GM18858 (cell line): Measurements from ENCODE around the gene WFDC1.

Source experiments
- ATAC-seq: cut with Tn5 transposase; IDR thresholded peaks from one replicate; pipeline ENCODE4 v1.9.1; 2021; ENCODE audit not compliant: unreplicated experiment

Gene WFDC1

DNA sequence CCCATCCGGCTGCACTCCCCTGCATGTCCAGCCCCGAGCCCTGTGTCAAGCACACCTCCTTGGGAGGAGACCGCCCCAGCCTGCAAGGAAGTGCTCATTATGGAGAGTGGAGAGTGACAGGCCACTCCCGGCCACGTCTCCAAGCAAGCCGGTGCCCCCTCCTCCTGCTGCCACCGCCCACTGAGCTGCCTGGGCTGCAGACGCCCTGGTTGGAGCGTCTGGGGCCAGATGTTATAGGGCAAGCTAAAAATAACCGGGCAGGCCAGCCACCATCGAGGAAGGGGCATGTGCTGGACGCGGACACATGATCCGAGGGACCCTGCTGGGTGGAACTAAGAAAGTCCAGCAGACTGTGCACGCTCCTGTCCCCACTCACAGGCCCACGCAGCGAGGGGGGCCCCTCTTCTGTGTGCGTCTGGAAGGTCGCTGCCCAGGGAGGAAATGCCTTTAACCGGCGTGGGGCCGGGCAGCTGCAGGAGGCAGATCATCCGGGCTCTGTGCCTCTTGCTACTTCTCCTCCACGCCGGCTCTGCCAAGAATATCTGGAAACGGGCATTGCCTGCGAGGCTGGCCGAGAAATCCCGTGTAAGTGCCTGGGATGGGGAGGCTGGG lies at the start of gene WFDC1:
Gene WFDC1, plus strand, starts transcription at position 348 of the 612 bp plus-strand sequence. Its CDS starts 94 bp downstream, at position 442.
- ATAC-seq, result no peak

DNA sequence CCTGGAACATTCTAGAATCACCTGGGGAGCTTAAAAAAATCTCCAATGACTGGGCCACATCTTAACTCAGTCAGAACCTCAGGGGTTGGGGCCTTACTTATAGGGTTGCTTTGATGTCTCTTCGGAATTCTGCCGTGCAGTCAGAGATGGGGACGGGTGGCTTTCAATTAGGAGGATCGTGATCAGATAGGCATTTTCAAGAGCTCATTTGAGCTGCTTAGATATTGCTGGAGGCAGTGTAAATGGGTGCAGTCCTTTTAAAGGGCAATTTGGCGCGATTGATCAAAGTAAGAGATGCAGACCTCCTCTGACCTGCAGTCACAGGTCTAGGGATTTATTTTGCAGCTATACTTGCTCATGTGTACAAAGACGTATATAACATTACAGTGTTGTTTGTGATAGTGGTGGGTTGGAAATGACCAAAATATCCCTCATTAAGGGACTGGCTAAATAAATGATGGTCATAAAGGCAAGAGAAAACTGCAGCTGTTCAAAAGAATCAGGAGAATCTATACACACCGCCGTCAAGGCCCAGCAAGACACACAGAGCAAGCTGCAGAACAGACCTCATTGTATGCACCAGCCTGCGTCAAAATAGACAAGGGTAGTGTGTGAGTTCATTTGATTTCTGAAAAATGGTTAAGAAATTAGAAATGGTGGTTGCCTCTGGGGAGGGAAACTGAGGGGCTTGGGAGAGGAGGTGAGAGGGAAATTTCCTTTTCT lies 48.6 kb upstream of the WFDC1 start:
- ATAC-seq, result no peak

GRCh38 chr16:84246679-84247077 lies 48.0 kb upstream of the WFDC1 start:
- no peak for ATAC-seq

GRCh38 chr16:84247331-84247730 lies 47.3 kb upstream of the WFDC1 start:
- ATAC-seq, result no peak

GRCh38 chr16:84247844-84248243 lies 46.8 kb upstream of the WFDC1 start:
- ATAC-seq, result no peak

- ATAC-seq, result no peak
Measured at GRCh38 chr16:84252184-84252583, 42.5 kb upstream of the WFDC1 start.

GRCh38 chr16:84253173-84253572 lies 41.5 kb upstream of the WFDC1 start:
- ATAC-seq, result no peak

DNA sequence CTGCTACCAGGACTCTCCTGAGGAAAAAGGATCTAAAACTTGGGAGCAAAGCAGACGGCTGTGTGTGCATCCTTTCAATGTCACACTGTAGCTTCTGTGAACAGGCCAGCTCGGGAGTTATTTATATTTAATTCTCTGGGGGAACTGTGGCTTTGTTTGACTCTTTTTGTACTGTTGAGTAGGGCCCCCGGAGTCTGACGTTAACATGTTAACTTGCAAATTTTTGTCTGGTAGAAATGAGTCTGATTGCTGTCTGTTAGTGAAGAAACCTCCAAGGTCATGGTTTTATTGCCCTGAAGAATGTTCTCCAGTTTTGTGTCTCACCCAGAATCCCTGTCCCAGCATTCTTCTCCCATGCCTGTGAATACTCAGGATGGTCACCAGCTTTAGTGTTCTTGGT lies 40.6 kb upstream of the WFDC1 start:
- ATAC-seq, result no peak

- ATAC-seq, result no peak
Measured at GRCh38 chr16:84255050-84255810, 39.4 kb upstream of the WFDC1 start.

DNA sequence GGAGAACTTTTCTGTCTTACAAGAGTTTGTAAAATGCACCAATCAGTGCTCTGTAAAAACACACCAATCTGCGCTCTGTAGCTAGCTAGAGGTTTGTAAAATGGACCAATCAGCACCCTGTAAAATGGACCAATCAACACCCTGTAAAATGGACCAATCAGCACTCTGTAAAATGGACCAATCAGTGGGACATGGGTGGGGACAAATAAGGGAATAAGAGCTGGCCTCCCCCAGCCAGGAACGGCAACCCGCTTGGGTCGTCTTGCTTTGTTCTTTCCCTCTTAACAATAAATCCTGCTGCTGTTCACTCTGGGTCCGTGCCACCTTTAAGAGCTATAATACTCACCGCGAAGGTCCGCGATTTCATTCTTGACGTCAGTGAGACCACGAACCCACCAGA lies 36.4 kb upstream of the WFDC1 start:
- no peak for ATAC-seq

- no peak for ATAC-seq
Measured at GRCh38 chr16:84259691-84260090, 35.0 kb upstream of the WFDC1 start.

DNA sequence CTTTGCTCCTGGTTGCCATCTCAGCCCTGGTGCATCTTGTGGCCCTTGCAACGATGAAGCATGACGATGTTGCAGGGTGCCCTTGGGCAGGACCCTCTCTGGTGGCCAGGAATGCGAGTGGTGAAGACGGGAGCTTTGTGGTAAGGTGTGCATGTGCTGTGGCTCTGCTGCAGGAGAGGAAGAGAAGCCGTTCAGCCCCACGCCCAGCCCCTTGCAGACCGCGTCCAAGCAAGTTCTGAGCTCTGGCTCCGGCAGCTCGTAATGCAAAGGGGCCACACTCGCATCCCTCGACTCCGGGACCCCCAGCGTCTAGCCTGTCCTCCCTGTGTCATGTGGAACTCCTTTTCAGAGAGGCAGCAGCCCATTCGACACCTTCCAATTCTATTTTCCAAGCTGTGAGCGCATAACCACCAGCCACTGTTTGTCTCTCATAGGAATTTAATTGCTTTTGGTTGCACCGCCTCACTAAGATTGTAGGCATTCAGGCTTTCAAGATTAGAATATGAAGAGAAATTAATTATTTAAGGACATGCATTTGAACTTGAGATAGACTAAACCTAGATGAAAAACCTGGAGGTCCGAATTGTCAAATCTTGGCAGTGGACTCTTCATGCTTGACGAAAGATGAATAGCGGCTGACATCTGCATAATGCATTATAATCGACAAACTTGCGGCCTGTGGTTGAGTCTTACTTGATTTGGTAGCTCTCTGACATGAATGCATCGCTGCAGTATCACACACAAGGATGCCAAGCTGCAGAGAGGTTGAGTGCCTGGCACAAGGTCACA lies 33.7 kb upstream of the WFDC1 start:
- ATAC-seq, result no peak

- ATAC-seq, result no peak
Measured at GRCh38 chr16:84262031-84262430, 32.6 kb upstream of the WFDC1 start.

GRCh38 chr16:84262939-84263338 lies 31.7 kb upstream of the WFDC1 start:
- no peak for ATAC-seq

DNA sequence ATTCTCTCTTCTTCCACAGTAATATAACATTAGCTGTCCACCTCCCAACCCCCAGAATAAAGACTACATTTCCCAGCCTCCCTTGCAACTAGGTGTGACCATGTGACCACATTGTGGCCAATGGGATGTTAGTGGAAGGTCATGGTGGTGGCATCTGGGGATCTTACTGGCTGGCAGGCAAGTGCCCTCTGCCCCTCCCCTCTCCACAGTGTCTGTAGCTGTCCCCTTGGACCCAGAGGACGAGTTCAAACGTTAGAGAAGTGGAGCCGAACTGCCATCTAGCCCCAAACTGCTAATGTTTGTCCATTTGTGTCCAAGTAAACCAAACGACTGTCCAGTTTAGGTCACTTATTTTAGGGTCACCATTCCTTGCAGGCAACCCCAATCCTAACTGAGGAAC lies 28.2 kb upstream of the WFDC1 start:
- no peak for ATAC-seq

- no peak for ATAC-seq
Measured at GRCh38 chr16:84267380-84267779, 27.3 kb upstream of the WFDC1 start.

DNA sequence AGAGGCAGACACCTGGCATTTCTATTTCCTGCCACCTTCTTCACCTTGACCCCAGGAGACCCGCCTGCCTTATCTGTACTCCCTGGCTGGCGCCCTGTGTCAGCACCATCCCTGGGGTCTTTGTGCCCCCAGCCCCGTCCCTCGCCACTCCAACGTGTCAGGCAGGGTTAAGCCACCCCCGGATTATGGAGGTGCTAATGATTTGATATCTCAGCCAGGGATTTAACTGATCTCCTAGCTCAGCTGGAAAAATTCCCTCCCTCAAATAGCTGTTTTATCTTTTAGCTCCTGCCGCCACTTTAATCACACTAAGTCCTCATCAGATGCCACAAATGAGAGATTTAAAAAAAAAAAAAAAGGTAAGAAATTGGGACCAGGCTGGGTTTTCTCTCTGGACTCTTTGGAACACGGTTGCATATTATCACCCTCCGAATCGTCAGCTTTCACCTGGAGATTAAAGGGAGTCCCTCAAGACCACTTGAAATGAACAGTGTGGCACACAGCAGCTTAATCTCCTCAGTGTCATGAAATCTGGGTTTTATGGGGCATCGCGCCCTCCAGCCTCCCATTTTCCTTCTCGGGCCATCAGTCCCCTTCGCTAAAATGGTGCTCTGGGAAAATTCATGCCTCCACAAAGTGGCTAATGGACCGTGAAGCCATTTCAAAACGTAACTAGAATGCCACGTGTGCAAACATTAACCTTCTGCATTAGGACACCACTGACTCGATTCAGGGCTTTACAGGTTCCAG lies 26.2 kb upstream of the WFDC1 start:
- no peak for ATAC-seq

- no peak for ATAC-seq
Measured at GRCh38 chr16:84270071-84270470, 24.6 kb upstream of the WFDC1 start.

- no peak for ATAC-seq
Measured at GRCh38 chr16:84270531-84270930, 24.1 kb upstream of the WFDC1 start.

DNA sequence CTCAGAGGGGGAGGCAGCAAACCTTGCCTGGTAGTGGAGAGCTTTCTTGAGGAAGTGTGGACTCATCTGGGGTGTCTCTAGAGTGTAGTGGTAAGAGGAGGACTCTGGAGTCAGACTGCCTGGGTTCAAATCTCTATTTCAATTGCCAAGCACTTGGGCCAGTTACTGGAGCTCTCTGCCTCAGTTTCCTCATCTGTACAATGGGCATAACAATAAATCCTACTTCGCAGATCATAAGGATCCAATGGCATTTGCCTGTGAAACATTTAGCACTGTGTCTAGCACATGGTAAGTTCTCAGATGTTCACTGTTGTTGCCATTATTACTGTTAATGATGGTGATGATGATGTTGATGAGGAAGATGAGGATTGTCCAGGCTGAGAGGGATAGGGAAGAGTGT lies 23.6 kb upstream of the WFDC1 start:
- no peak for ATAC-seq

- ATAC-seq, result no peak
Measured at GRCh38 chr16:84271866-84272265, 22.8 kb upstream of the WFDC1 start.
